ENCODE data around the gene CENPP. TPM values are rescaled to one million over a fixed set of nuclear protein-coding genes. Genes with fewer than 3 reads are reported as not detected.

Gene CENPP
- total RNA-seq, 1 experiment from 2014 or later, result 8.3 TPM

GRCh38 chr9:92446536-92446935 lies 120.8 kb downstream of the CENPP start:
- H3K9me3 ChIP-seq (ENCODE audit: low read length), result no peaks in the 10 kb centered on the region
- DNase-seq (no peak), ATAC-seq (0 out of 2 replicates have a peak, but pooled peaks have one; percentile 24)
- CTCF ChIA-PET, result interaction anchor here (1.3 kb wide), 1 partner anchor 119 kb away, joined by 6 read pairs; no protein-coding TSS in a partner anchor
- H3K36me3 ChIP-seq (ENCODE audit: low read depth, low read length), result no peaks in the 10 kb centered on the region
- intact Hi-C loops (cut with micrococcal nuclease), result no loop called here
- H3K4me1 ChIP-seq (ENCODE audit: insufficient read depth, low read length), result no peaks in the 10 kb centered on the region
- H2AFZ ChIP-seq (ENCODE audit: low read length), result no peak overlapping the region
- H3K79me2 ChIP-seq (ENCODE audit: low read length), result no peaks in the 10 kb centered on the region
- no peak overlapping the region for H3K27ac ChIP-seq (ENCODE audit: low read length)
- H4K20me1 ChIP-seq (ENCODE audit: low read length), result no peaks in the 10 kb centered on the region
- TF ChIP-seq EZH2 (IDR thresholded peaks at IDR 0.05; ENCODE audit: low read length, unreplicated experiment) (no peak), EZH2phosphoT487 (IDR thresholded peaks at IDR 0.05; ENCODE audit: borderline replicate concordance, low read length) (no peak)
- TF ChIP-seq, protein P1, sequence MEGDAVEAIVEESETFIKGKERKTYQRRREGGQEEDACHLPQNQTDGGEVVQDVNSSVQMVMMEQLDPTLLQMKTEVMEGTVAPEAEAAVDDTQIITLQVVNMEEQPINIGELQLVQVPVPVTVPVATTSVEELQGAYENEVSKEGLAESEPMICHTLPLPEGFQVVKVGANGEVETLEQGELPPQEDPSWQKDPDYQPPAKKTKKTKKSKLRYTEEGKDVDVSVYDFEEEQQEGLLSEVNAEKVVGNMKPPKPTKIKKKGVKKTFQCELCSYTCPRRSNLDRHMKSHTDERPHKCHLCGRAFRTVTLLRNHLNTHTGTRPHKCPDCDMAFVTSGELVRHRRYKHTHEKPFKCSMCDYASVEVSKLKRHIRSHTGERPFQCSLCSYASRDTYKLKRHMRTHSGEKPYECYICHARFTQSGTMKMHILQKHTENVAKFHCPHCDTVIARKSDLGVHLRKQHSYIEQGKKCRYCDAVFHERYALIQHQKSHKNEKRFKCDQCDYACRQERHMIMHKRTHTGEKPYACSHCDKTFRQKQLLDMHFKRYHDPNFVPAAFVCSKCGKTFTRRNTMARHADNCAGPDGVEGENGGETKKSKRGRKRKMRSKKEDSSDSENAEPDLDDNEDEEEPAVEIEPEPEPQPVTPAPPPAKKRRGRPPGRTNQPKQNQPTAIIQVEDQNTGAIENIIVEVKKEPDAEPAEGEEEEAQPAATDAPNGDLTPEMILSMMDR (conservative IDR thresholded peaks at IDR 0.05; ENCODE audit: low read depth, low read length), result no peak
- H3F3A ChIP-seq (ENCODE audit: low read length, unreplicated experiment), result no peaks in the 10 kb centered on the region
- no peaks in the 10 kb centered on the region for H3K9me2 ChIP-seq (replicated peaks; ENCODE audit: low read length)
- no peak overlapping the region for H3K4me2 ChIP-seq (ENCODE audit: low read length)
- BruUV-seq (replicated peaks), result no TSS peak
- no peak overlapping the region for H3K4me3 ChIP-seq (ENCODE audit: low read length)
- H3K9ac ChIP-seq (ENCODE audit: low read length), result no peak overlapping the region
- H3K27me3 ChIP-seq (ENCODE audit: low read length), result no peaks in the 10 kb centered on the region
- POLR2A ChIA-PET (ENCODE audit: unreplicated experiment), result no interaction called here

DNA sequence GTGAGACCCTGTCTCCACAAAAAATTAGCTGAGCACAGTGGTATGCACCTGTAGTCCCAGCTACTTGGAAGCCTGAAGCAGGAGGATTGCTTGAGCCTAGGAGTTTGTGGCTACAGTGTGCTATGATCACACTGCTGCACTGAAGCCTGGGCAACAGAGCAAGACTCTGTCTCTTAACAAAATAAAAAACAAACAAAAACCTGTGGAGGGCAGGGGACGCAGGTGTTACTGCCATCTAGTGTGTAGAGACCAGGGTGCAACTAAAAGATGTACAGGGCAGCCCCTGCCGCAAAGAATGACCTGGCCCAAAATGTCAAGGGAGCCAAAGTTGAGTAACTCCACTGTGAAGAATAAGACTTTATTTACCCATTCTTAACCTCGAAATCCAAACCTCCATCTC lies 129.5 kb downstream of the CENPP start:
- DNase-seq (peak; percentile 33), ATAC-seq (no peak)
- no TSS peak for BruUV-seq (replicated peaks)
- Histone ChIP-seq H3K4me2 (ENCODE audit: low read length) (no peak overlapping the region), H3K36me3 (ENCODE audit: low read depth, low read length) (no peaks in the 10 kb centered on the region), H3K27ac (ENCODE audit: low read length) (no peak overlapping the region), H3K4me1 (ENCODE audit: insufficient read depth, low read length) (no peaks in the 10 kb centered on the region), H4K20me1 (ENCODE audit: low read length) (no peaks in the 10 kb centered on the region), H3K9me2 (replicated peaks; ENCODE audit: low read length) (no peaks in the 10 kb centered on the region), H3K4me3 (ENCODE audit: low read length) (no peak overlapping the region), H3K9me3 (ENCODE audit: low read length) (no peaks in the 10 kb centered on the region), H3K9ac (ENCODE audit: low read length) (no peak overlapping the region), H3F3A (ENCODE audit: low read length, unreplicated experiment) (no peaks in the 10 kb centered on the region), H2AFZ (ENCODE audit: low read length) (no peak overlapping the region), H3K27me3 (ENCODE audit: low read length) (no peaks in the 10 kb centered on the region), H3K79me2 (ENCODE audit: low read length) (no peaks in the 10 kb centered on the region)
- no peak for TF ChIP-seq EZH2 (IDR thresholded peaks at IDR 0.05; ENCODE audit: low read length, unreplicated experiment)
- TF ChIP-seq, protein P1 (conservative IDR thresholded peaks at IDR 0.05; ENCODE audit: low read depth, low read length), result peak; percentile 56
- intact Hi-C loops (cut with micrococcal nuclease), result no loop called here
- ChIA-PET POLR2A (ENCODE audit: unreplicated experiment) (no interaction called here), CTCF (no interaction called here)

DNA sequence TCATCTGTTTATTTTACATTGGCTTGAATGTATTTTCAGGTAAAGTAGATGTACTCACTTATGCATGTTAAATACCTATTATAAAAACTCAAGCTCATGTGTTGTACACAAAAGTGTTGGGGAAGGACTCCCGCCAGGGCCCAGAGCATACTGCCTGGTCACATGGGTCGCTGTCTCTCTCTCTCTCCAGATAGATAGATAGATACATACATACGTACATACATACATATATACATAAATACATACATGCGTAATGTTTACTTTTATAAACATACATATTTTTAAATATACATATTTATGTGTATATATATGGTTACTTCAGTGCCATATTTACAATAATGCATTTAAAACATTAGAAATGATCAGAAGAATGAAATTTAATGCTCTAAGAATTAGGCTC lies 131.8 kb downstream of the CENPP start:
- H4K20me1 ChIP-seq (ENCODE audit: low read length), result no peaks in the 10 kb centered on the region

More for the DNA sequence above, 131.8 kb downstream of the CENPP start:
- Histone ChIP-seq H3K79me2 (ENCODE audit: low read length) (no peaks in the 10 kb centered on the region), H3K27me3 (ENCODE audit: low read length) (no peaks in the 10 kb centered on the region), H3K4me1 (ENCODE audit: insufficient read depth, low read length) (no peaks in the 10 kb centered on the region), H3K27ac (ENCODE audit: low read length) (no peak overlapping the region), H3K9me2 (replicated peaks; ENCODE audit: low read length) (no peaks in the 10 kb centered on the region), H3K9ac (ENCODE audit: low read length) (no peak overlapping the region), H3K4me2 (ENCODE audit: low read length) (no peak overlapping the region), H3K36me3 (ENCODE audit: low read depth, low read length) (no peaks in the 10 kb centered on the region), H3K9me3 (ENCODE audit: low read length) (no peaks in the 10 kb centered on the region), H3F3A (ENCODE audit: low read length, unreplicated experiment) (no peaks in the 10 kb centered on the region), H3K4me3 (ENCODE audit: low read length) (no peak overlapping the region), H2AFZ (ENCODE audit: low read length) (no peak overlapping the region)
- DNase-seq (no peak), ATAC-seq (no peak)
- ChIA-PET CTCF (no interaction called here), POLR2A (ENCODE audit: unreplicated experiment) (no interaction called here)
- TF ChIP-seq EZH2phosphoT487 (IDR thresholded peaks at IDR 0.05; ENCODE audit: borderline replicate concordance, low read length) (no peak), EZH2 (IDR thresholded peaks at IDR 0.05; ENCODE audit: low read length, unreplicated experiment) (no peak)
- TF ChIP-seq, protein P1 (conservative IDR thresholded peaks at IDR 0.05; ENCODE audit: low read depth, low read length), result no peak
- BruUV-seq (replicated peaks), result no TSS peak
- intact Hi-C loops (cut with micrococcal nuclease), result no loop called here

All from PC-3 (cell line).